Measurements from ENCODE around the gene BIVM. TPM values are rescaled to one million over a fixed set of nuclear protein-coding genes. Genes with fewer than 3 reads are reported as not detected.

BIVM gene
- total RNA-seq, 2 experiments from 2014 or later = 9.7 to 11.6 TPM

DNA sequence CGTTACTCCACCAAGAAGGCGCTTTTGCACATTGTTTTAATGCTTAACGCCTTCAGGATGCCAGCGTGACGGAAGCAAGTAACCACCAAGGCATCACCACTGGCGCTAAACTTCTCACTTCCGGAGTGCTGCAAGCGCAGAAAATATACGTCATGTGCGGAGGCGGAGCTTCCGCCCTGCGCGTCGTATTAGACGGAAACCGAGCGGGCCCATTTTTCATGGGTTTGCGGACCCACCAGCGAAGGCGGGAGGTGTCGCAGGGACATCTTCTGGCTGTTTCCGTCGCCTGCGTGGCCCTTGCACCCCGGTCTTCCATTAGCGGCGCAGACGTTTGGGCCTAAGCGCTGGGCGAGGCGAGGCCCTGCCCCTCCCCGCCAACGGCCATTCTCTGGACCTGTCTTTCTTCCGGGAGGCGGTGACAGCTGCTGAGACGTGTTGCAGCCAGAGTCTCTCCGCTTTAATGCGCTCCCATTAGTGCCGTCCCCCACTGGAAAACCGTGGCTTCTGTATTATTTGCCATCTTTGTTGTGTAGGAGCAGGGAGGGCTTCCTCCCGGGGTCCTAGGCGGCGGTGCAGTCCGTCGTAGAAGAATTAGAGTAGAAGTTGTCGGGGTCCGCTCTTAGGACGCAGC, 46.8 kb downstream of the BIVM start, which contains the start of gene ERCC5:
Gene ERCC5, plus strand, starts transcription at position 403 of the 631 bp plus-strand sequence. CDS start 235 bp downstream, outside the sequence.
- CTCF ChIA-PET = interaction anchor here (0.6 to 2.7 kb wide), 11 partner anchors 9 to 1928 kb away, joined by 3 to 16 read pairs (median 4); partner anchors contain the start of gene TEX30

DNA sequence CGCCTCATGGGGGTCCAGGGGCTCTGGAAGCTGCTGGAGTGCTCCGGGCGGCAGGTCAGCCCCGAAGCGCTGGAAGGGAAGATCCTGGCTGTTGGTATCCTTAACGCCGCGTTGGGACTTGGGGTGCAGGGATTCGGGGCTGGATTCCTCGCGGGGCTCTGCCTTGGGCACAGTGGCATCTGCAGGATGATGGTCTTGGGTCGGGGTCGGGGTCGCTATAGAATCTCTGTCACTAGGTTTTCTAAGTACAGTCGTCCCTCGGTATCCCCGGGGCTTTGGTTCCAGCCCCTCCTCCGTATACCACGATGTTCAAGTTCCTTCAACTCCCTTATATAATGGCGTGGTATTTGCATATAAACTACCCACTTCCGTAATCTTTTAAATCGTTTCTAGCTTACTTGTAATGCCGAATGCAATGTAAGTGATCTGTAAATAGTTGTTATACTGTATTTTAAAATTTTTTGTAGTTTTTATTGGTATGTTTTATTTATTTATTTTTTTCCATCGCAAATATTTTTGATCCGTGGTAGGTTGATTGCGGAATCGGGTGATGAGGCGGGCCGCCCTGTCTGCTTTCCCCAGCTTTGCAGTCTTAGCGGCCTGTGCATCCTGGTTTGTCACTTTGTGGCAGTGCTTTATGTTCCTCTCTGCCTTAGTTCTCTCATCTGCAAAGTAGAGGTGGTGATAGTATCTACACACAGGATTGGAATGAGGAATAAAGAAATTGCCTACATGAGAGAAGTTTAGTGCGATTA, 47.5 kb downstream of the BIVM start:
- POLR2A ChIA-PET = interaction anchor here (0.8 to 2.0 kb wide), 4 partner anchors 72 to 254 kb away, joined by 5 to 17 read pairs (median 7); partner anchors contain the start of genes TEX30 and TPP2
- Mint-ChIP-seq H3K27me3 (no peaks in the 10 kb centered on the region), H3K27ac (peak overlapping the region; percentile 98), H3K4me3 (peak overlapping the region; percentile 99), H3K36me3 (ENCODE audit: low read depth) (peaks cover 6% of the 10 kb centered on the region), H3K4me1 (peaks cover 32% of the 10 kb centered on the region), H3K9me3 (ENCODE audit: low read depth) (no peaks in the 10 kb centered on the region)
- intact Hi-C loops (cut with DNase I, micrococcal nuclease) = loop anchor here (1.0 to 10.0 kb wide), 5 partner anchors 119 to 452 kb away; no protein-coding TSS in a partner anchor
- peak; percentile 44 for ATAC-seq
- peak; percentile 67 for DNase-seq
- CTCF ChIA-PET = interaction anchor here (0.8 to 2.7 kb wide), 9 partner anchors 8 to 270 kb away, joined by 3 to 16 read pairs (median 4); partner anchors contain the start of gene TEX30

More for the DNA sequence above, 46.8 kb downstream of the BIVM start, which contains the start of gene ERCC5:
- peak within 1 kb of the TSS; percentile 98 for H3K27ac Mint-ChIP-seq
- POLR2A ChIA-PET = interaction anchor here (0.6 to 2.0 kb wide), 4 partner anchors 72 to 254 kb away, joined by 3 to 17 read pairs (median 7); partner anchors contain the start of genes TEX30 and TPP2
- intact Hi-C loops (cut with DNase I, micrococcal nuclease) = loop anchor here (1.0 to 10.0 kb wide), 8 partner anchors 45 to 451 kb away; partner anchors contain the start of genes TEX30 (in 2 of the 2), TPP2 (in 2 of the 2) and BIVM (in 1 of the 2)
- peaks cover 6% of the 10 kb centered on the region for H3K36me3 Mint-ChIP-seq (ENCODE audit: low read depth)
- peaks cover 32% of the 10 kb centered on the region for H3K4me1 Mint-ChIP-seq
- DNase-seq (peak; percentile 97), ATAC-seq (peak; percentile 87)
- no peaks in the 10 kb centered on the region for H3K27me3 Mint-ChIP-seq
- no peaks in the 10 kb centered on the region for H3K9me3 Mint-ChIP-seq (ENCODE audit: low read depth)
- peak within 1 kb of the TSS; percentile 99 for H3K4me3 Mint-ChIP-seq

DNA sequence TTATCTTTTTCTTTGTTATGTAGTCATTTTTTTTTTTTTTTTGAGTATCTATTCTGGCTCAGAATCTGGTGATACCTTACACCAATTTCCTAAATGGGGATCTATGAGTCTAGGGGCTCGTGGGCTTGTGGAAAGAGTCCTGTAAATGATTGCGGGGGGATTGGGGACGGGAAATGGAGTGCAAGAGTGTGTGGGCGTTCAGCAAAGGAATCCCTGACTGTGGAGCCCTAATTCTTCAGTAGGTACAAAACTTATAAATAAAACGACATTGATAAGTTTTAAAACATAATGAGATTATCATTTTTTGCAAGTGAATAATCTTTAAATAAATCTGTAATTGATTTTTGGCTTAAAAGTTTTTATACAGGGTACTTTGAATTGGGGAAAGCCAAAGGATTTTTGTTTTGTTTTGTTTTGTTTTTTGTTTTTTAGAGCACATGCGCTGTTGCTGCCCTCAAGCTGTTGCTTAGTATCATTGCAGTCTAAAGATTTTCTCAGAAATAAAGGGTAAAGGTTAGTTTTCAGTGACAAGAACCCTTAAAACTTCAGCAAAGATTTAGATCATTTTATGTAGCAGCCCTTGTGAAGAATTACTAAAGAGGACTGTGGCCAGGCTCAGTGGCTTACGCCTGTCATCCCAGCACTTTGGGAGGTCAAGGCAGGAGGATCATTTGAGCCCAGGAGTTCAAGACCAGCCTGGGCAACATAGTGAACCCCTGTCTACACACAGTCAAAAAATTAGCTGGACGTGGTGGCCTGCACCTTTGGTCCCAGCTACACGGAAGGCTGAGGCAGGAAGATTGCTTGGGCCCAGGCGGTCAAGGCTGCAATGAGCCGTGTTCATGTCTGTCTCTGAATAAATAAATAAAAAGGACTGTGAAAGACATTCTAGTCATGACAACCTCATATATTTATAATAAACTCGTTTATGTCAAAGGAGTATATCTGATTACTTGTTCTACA, 48.6 kb downstream of the BIVM start:
- H3K4me1 Mint-ChIP-seq = peaks cover 37% of the 10 kb centered on the region
- no peaks in the 10 kb centered on the region for H3K27me3 Mint-ChIP-seq
- DNase-seq = peak; percentile 46
- ChIA-PET POLR2A (interaction anchor here (1.0 kb wide), 1 partner anchor 14 kb away, joined by 3 read pairs; no protein-coding TSS in a partner anchor), CTCF (interaction anchor here (0.7 to 2.4 kb wide), 12 partner anchors 9 to 268 kb away, joined by 3 to 15 read pairs (median 4); no protein-coding TSS in a partner anchor)
- H3K36me3 Mint-ChIP-seq (ENCODE audit: low read depth) = peaks cover 8% of the 10 kb centered on the region
- peak overlapping the region; percentile 99 for H3K4me3 Mint-ChIP-seq
- ATAC-seq = no peak
- intact Hi-C loops (cut with DNase I, micrococcal nuclease) = loop anchor here (1.0 to 10.0 kb wide), 5 partner anchors 120 to 453 kb away; no protein-coding TSS in a partner anchor
- no peaks in the 10 kb centered on the region for H3K9me3 Mint-ChIP-seq (ENCODE audit: low read depth)
- peak overlapping the region; percentile 98 for H3K27ac Mint-ChIP-seq

DNA sequence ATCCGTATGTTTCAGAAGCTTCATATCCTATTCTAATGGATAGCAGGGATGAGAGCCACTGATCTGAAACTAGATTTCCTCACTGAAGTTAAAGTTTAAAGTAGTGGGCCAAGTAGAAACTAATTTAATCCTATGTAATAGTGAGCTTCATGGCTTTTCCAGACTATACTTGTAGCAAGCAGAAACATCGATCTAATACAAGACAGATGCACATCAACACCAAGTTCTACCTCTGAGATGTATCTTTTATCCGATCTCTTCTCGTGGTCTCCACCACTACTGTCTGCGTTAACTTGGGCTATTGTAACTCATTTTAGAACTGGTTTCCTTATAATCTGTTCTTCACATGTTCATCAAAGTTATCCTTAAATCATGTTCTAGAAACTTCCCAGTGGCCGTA, 50.0 kb downstream of the BIVM start:
- no peaks in the 10 kb centered on the region for H3K9me3 Mint-ChIP-seq (ENCODE audit: low read depth)
- DNase-seq (no peak), ATAC-seq (no peak)
- POLR2A ChIA-PET = no interaction called here
- peaks cover 14% of the 10 kb centered on the region for H3K36me3 Mint-ChIP-seq (ENCODE audit: low read depth)
- intact Hi-C loops (cut with DNase I, micrococcal nuclease) = loop anchor here (5.0 to 10.0 kb wide), 2 partner anchors 122 to 454 kb away; no protein-coding TSS in a partner anchor
- H3K27me3 Mint-ChIP-seq = no peaks in the 10 kb centered on the region
- H3K27ac Mint-ChIP-seq = peak overlapping the region; percentile 77
- CTCF ChIA-PET = interaction anchor here (0.8 to 2.4 kb wide), 7 partner anchors 8 to 388 kb away, joined by 3 to 15 read pairs (median 4); no protein-coding TSS in a partner anchor
- H3K4me1 Mint-ChIP-seq = peaks cover 44% of the 10 kb centered on the region
- H3K4me3 Mint-ChIP-seq = no peak overlapping the region

DNA sequence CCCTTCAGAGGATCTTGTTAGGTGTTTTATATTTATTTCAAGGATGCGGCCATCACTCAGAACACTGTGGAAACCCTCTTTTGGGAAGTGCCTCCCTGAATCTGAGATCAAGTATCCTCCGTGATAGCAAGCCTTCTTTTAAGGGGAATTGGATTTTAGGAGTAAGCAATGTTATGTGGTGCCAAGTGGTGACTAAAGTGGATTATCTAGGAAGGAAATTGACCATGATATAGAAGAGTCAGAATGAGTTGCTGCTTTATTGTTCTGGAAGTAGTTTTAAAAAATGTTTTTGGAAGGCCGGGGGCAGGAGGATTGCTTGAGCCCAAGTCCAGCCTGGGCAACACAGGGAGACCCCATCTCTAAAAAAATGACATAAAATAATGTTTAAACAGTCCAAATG, 53.6 kb downstream of the BIVM start:
- Mint-ChIP-seq H3K27ac (peak overlapping the region; percentile 16), H3K4me1 (peaks cover 50% of the 10 kb centered on the region)

DNA sequence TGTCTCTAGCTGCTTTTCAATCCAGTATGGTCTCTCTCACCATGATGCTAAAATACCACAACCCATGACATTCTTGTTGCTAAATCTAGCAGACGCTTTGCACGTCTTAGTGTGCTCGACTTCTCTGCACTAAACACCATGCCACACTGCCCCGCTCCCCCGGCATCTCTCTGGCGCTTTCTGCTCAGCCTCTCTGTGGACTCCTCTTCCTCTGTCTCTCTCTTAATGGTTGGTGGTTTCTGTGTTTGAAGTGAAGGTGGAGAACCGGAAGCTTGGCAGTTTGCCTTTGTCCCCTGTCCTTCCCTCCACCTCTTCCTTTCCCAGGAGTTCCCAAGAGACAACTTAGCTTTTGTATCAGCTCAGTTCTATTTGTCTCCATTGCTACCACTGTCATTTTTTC, 55.8 kb downstream of the BIVM start:
- Mint-ChIP-seq H3K27ac (peak overlapping the region; percentile 74), H3K27me3 (no peaks in the 10 kb centered on the region), H3K4me1 (peaks cover 37% of the 10 kb centered on the region), H3K4me3 (no peak overlapping the region), H3K9me3 (ENCODE audit: low read depth) (no peaks in the 10 kb centered on the region), H3K36me3 (ENCODE audit: low read depth) (peaks cover 38% of the 10 kb centered on the region)
- peak; percentile 74 for ATAC-seq
- intact Hi-C loops (cut with DNase I, micrococcal nuclease) = no loop called here
- peak; percentile 30 for DNase-seq
- POLR2A ChIA-PET = no interaction called here
- CTCF ChIA-PET = interaction anchor here (1.4 to 3.9 kb wide), 4 partner anchors 9 to 261 kb away, joined by 3 to 24 read pairs (median 4); partner anchors contain the start of gene ERCC5

More for the DNA sequence above, 53.6 kb downstream of the BIVM start:
- ChIA-PET CTCF (no interaction called here), POLR2A (no interaction called here)
- Mint-ChIP-seq H3K36me3 (ENCODE audit: low read depth) (peaks cover 30% of the 10 kb centered on the region), H3K4me3 (no peak overlapping the region), H3K27me3 (no peaks in the 10 kb centered on the region), H3K9me3 (ENCODE audit: low read depth) (no peaks in the 10 kb centered on the region)
- ATAC-seq (no peak), DNase-seq (no peak)
- intact Hi-C loops (cut with DNase I, micrococcal nuclease) = no loop called here

DNA sequence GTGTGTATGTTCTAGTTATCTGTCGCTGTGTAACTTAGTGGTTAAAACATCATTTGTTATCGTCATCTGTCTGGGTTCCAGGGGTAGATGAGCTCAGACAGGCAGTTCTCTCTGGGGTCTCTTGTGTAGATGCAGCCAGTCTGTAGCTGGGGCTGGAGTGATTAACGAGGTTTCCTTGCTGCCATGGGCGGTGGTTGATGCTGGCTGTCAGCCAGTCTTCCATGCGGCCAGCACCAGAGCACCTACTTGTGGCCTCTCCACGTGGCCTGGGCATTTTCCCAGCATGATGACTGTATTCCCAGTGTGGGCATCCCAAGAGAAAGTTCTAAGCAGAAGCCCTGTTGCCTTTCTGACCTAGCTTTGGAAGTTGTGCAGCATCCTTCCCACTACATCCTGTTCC, 57.6 kb downstream of the BIVM start:
- DNase-seq (no peak), ATAC-seq (no peak)
- H3K27ac Mint-ChIP-seq = no peak overlapping the region
- no peaks in the 10 kb centered on the region for H3K27me3 Mint-ChIP-seq
- intact Hi-C loops (cut with DNase I, micrococcal nuclease) = no loop called here
- H3K36me3 Mint-ChIP-seq (ENCODE audit: low read depth) = peaks cover 43% of the 10 kb centered on the region
- ChIA-PET POLR2A (interaction anchor here (0.5 kb wide), 1 partner anchor 245 kb away, joined by 5 read pairs; no protein-coding TSS in a partner anchor), CTCF (interaction anchor here (0.7 to 3.9 kb wide), 4 partner anchors 9 to 19 kb away, joined by 3 to 24 read pairs (median 6); no protein-coding TSS in a partner anchor)
- no peak overlapping the region for H3K4me3 Mint-ChIP-seq
- peaks cover 26% of the 10 kb centered on the region for H3K4me1 Mint-ChIP-seq
- H3K9me3 Mint-ChIP-seq (ENCODE audit: low read depth) = no peaks in the 10 kb centered on the region

DNA sequence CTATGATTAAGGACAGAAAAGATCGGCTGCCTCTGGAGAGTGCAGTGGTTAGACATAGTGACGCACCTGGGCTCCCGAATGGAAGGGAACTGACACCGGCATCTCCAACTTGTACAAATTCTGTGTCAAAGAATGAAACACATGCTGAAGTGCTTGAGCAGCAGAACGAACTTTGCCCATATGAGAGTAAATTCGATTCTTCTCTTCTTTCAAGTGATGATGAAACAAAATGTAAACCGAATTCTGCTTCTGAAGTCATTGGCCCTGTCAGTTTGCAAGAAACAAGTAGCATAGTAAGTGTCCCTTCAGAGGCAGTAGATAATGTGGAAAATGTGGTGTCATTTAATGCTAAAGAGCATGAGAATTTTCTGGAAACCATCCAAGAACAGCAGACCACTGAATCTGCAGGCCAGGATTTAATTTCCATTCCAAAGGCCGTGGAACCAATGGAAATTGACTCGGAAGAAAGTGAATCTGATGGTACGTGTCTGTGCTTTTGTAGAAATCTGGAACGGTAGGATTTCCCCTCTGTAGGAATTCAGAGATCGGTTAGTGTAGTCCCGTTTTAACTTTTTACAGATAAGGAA, 63.8 kb downstream of the BIVM start:
- DNase-seq (no peak), ATAC-seq (no peak)
- no peak overlapping the region for H3K4me3 Mint-ChIP-seq
- no peaks in the 10 kb centered on the region for H3K27me3 Mint-ChIP-seq
- peaks cover 47% of the 10 kb centered on the region for H3K36me3 Mint-ChIP-seq (ENCODE audit: low read depth)
- H3K27ac Mint-ChIP-seq = no peak overlapping the region
- CTCF ChIA-PET = interaction anchor here (0.5 to 0.6 kb wide), 2 partner anchors 53 to 141 kb away, joined by 3 read pairs; no protein-coding TSS in a partner anchor
- H3K9me3 Mint-ChIP-seq (ENCODE audit: low read depth) = no peaks in the 10 kb centered on the region
- intact Hi-C loops (cut with DNase I, micrococcal nuclease) = no loop called here
- peaks cover 21% of the 10 kb centered on the region for H3K4me1 Mint-ChIP-seq
- POLR2A ChIA-PET = interaction anchor here (1.3 kb wide), 1 partner anchor 15 kb away, joined by 3 read pairs; no protein-coding TSS in a partner anchor

DNA sequence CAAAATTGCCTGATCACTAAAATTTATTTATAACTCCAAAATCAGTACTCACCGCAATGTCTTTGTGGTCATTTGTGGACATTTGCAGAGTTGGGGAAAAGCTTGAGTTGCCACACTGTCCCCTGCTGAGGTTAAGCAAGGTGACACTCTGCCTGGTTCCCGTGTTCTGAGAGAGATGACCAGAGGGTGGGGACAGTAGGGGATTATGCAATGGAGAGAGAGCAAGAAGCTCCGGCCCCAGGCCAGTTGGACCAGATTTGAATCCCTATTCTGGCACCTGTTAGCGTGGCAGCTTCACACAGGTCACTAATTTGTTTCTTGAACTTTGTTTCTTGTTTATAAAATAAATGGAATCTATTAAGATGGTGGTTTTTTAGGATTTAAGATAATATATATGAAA, 64.7 kb downstream of the BIVM start:
- peaks cover 21% of the 10 kb centered on the region for H3K4me1 Mint-ChIP-seq
- ChIA-PET CTCF (interaction anchor here (1.3 to 1.4 kb wide), 2 partner anchors 95 to 284 kb away, joined by 4 read pairs; no protein-coding TSS in a partner anchor), POLR2A (no interaction called here)
- peaks cover 48% of the 10 kb centered on the region for H3K36me3 Mint-ChIP-seq (ENCODE audit: low read depth)
- no peaks in the 10 kb centered on the region for H3K9me3 Mint-ChIP-seq (ENCODE audit: low read depth)
- no peak overlapping the region for H3K27ac Mint-ChIP-seq
- DNase-seq (no peak), ATAC-seq (no peak)
- H3K4me3 Mint-ChIP-seq = no peak overlapping the region
- intact Hi-C loops (cut with DNase I, micrococcal nuclease) = no loop called here
- H3K27me3 Mint-ChIP-seq = no peaks in the 10 kb centered on the region
